Hair follicle dermal papilla cell (primary cell): ENCODE measurements around the gene CSNK1E. TPM values are rescaled to one million over a fixed set of nuclear protein-coding genes. Genes with fewer than 3 reads are reported as not detected.

Experiments used
- small RNA-seq: library from RNA; depleted of rRNA; stranded (forward); fragments of <200 nt; gene quantifications from one replicate; pipeline ENCODE3, GENCODE V24; 2012
- total RNA-seq: library from RNA; depleted of rRNA; stranded (reverse); fragments of >200 nt; gene quantifications from 2 replicates; pipeline ENCODE4 v1.2.3, GENCODE V29; 2012

CSNK1E gene
- 138 and 160 TPM in 2 replicates for total RNA-seq

DNA sequence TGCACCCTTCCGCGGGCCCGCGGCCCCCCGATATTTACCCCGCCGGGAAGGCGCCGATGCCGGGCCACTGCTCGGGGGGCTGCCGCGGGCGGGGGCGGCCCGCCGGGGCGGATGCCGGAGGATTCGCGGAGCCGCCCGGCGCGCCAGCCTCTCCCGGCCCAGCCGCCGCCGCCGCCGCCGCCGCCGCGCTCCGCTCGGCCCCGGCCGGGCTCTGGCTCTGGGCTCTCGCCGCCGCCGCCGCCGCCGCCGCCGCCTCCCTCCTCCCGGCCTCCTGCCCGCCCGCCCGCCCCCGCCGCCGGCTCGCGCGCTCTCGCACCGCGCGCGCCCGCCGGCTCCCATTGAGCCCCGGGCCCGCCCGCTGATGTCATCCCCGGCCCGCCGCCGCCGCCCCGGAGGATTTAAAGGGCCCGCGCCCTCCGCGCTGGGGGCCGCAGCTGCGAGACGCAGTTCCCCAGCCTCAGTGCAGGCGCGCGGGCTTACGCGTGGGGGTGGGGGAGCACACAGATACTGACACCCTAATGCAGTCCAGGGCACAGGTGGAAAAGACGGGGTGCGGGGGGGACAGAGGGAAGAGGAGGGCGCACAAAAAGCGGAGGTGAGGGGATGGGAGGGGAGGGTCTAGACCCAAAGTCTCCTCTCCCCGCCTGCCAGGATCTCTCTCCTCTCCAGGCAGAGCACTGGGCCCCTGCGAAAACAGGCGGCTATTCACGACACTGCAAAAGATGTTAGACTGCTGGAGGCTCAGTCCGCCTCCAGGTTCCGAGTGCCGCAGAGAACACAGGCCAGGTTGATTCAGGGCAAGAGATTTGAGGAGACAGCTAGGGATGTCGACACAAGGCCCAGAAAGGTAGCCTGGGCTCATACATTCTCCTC is at the start of gene CSNK1E:
CSNK1E (minus strand) TSS at position 312 of the 873 bp plus-strand sequence. CDS start 3,276 bp downstream, outside the sequence.

DNA sequence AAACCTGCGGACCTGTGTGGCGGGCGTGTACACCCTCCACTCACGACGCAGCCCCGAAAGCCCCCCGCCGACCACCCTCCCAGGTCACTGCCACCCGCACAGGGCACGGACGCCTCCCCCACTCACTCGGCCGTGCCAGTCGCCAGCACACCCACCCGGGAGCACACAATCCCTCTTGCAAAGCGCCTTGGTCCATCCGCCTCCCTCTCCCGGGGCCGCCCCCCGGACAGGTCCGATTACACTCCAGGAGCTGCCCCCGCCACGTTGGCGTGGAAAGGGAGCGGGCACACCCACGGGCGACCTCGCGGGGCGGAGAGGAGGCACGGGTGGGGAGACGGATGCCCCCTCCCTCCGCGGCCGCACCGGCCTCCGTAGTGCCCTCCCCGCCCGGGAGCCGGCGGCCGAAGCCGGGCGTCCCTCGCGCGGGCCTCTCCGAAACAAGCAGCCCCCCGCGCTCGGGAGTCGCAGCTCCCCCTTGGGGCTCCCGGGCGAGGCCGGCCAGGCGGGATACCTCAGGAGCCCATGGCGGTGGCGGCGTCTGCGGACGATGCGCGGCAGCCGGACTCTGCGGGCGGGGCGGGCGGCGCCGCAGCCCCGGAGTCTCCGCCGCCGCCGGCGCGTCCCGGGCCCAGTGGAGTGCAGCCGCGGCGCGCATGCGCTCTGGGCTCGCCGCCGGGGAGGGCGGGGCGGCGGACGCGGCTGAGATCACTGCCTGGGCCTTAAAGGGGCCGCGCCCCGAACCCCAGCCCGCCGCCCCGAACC is 44.7 kb downstream of the CSNK1E start, which contains the start of gene TMEM184B:
TMEM184B (minus strand) TSS at position 638 of the 762 bp plus-strand sequence. CDS start 25,049 bp downstream, outside the sequence.

Small RNAs within 50 kb of the gene (small RNA-seq; reads per million reads assigned to genes)
- gene RF00017: not detected

Other genes starting within 250 kb of the CSNK1E start
- under 0.01 and 0.24 TPM in 2 replicates for gene SLC16A8, start 233.2 kb downstream of the CSNK1E start, total RNA-seq
- gene BAIAP2L2, start 206.7 kb downstream of the CSNK1E start, total RNA-seq: 0.32 and 0.49 TPM in 2 replicates
- 15.1 and 17.7 TPM in 2 replicates for gene PLA2G6, start 135.6 kb downstream of the CSNK1E start, total RNA-seq
- gene MAFF, start 115.4 kb downstream of the CSNK1E start, total RNA-seq: 17.2 and 23.9 TPM in 2 replicates
- 37.4 and 42.4 TPM in 2 replicates for gene TMEM184B, start 44.4 kb downstream of the CSNK1E start, total RNA-seq
- gene KCNJ4, start 137.8 kb upstream of the CSNK1E start, total RNA-seq: not detected in 2 replicates
- gene KDELR3, start 150.7 kb upstream of the CSNK1E start, total RNA-seq: 123 and 124 TPM in 2 replicates
- gene DDX17, start 188.9 kb upstream of the CSNK1E start, total RNA-seq: 574 and 711 TPM in 2 replicates